Peyer's patch (tissue), 4 donors: ENCODE results near the gene ERICH6.

ENCODE experiments used
- CTCF ChIP-seq, 6 experiments: fragments of 450-650 bp in 4 of 6; fragments of 200-600 bp in 2 of 6; sonication (generic) in 1 of 6; IDR thresholded peaks; one replicate each; pipeline ENCODE4 v1.5.1; 2017 to 2019; ENCODE audit warnings: antibody characterized with exemption in 6 of 6, mild to moderate bottlenecking in 3 of 6, moderate library complexity in 1 of 6
- POLR2A ChIP-seq, 2 donors: fragments of 450-650 bp; IDR thresholded peaks; one replicate each; pipeline ENCODE4 v1.5.1; 2017; ENCODE audit warnings: antibody characterized with exemption in 2 of 2, mild to moderate bottlenecking in 2 of 2, moderate library complexity in 2 of 2

- TF ChIP-seq POLR2A (IDR thresholded peaks at IDR 0.05) (no peak), CTCF (IDR thresholded peaks at IDR 0.05) (no peak)
Measured at GRCh38 chr3:150736903-150737832, 33.4 kb upstream of the ERICH6 start.
